PC-9 (cell line): Measurements from ENCODE around the gene GSTM1. TPM values are rescaled to one million over a fixed set of nuclear protein-coding genes. Genes with fewer than 3 reads are reported as not detected.

ENCODE experiments used
- BruUV-seq: library from RNA; stranded (reverse); fragments of 400-500 nt; replicated peaks from 2 replicates; lab custom pipeline; 2021; lab: Mats Ljungman, UMichigan
- CTCF ChIA-PET: fragments of 300-600 bp; sonication (Branson Sonifier 250); formaldehyde crosslinking; loops from one replicate; lab custom pipeline; 2022; ENCODE audit warnings: antibody characterized with exemption; lab: Charles Lee
- POLR2A ChIA-PET: fragments of 300-600 bp; sonication (Branson Sonifier 250); formaldehyde crosslinking; loops from one replicate; lab custom pipeline; 2022; ENCODE audit warnings: antibody characterized with exemption; ENCODE audit not compliant: unreplicated experiment; lab: Charles Lee
- DNase-seq, 2 experiments: peaks; one replicate each; pipeline versions ENCODE4 v3.0.0 to v3.0.0-alpha.2; 2015 to 2022; ENCODE audit warnings: mixed read lengths in 1 of 2
- H2AFZ ChIP-seq: fragments of 200-600 bp; sonication (generic); 2 replicates; pipeline ENCODE4 v1.8.1; 2017; ENCODE audit warnings: antibody characterized with exemption
- H3F3A ChIP-seq: fragments of 200-600 bp; sonication (generic); 2 replicates; pipeline ENCODE4 v1.8.1; 2017; ENCODE audit warnings: antibody characterized with exemption, mild to moderate bottlenecking, low read depth; ENCODE audit not compliant: insufficient read depth
- H3K27ac ChIP-seq: fragments of 200-600 bp; sonication (generic); 2 replicates; pipeline ENCODE4 v1.6.1; 2016; ENCODE audit warnings: mixed run types
- H3K27me3 ChIP-seq: fragments of 200-600 bp; sonication (generic); 2 replicates; pipeline ENCODE4 v1.6.1; 2016; ENCODE audit warnings: low read depth, mixed run types; ENCODE audit not compliant: insufficient read depth
- H3K36me3 ChIP-seq: fragments of 200-600 bp; sonication (generic); 2 replicates; pipeline ENCODE4 v1.6.1; 2016; ENCODE audit warnings: low read depth, mixed run types
- H3K4me1 ChIP-seq: fragments of 200-600 bp; sonication (generic); replicated peaks from 2 replicates; pipeline ENCODE4 v1.6.1; 2016; ENCODE audit warnings: mixed run types; ENCODE audit not compliant: insufficient read depth
- H3K4me2 ChIP-seq: fragments of 200-600 bp; sonication (generic); 2 replicates; pipeline ENCODE4 v1.6.1; 2017; ENCODE audit warnings: mixed run types
- H3K4me3 ChIP-seq: fragments of 200-600 bp; sonication (generic); 2 replicates; pipeline ENCODE4 v1.6.1; 2016; ENCODE audit warnings: mixed run types
- H3K79me2 ChIP-seq: fragments of 200-600 bp; sonication (generic); 2 replicates; pipeline ENCODE4 v1.6.1; 2017; ENCODE audit warnings: low read depth, mixed run types
- H3K9me2 ChIP-seq: fragments of 200-600 bp; sonication (generic); 2 replicates; pipeline ENCODE4 v1.8.1; 2017; ENCODE audit warnings: mild to moderate bottlenecking; ENCODE audit not compliant: insufficient read depth
- H3K9me3 ChIP-seq: fragments of 200-600 bp; sonication (generic); 2 replicates; pipeline ENCODE4 v1.8.1; 2016; ENCODE audit warnings: low read depth; ENCODE audit not compliant: insufficient read depth
- H4K20me1 ChIP-seq: fragments of 200-600 bp; sonication (generic); 2 replicates; pipeline ENCODE4 v1.8.1; 2017; ENCODE audit not compliant: insufficient read depth
- EZH2 ChIP-seq: fragments of 200-600 bp; sonication (generic); IDR thresholded peaks from 2 replicates; pipeline ENCODE4 v1.8.0; 2017; ENCODE audit warnings: antibody characterized with exemption, low read depth
- intact Hi-C: fragments of 100-400 bp; cut with micrococcal nuclease; formaldehyde crosslinking; loops from one replicate; pipeline ENCODE4 v1.10.0; 2022; ENCODE audit not compliant: unreplicated experiment
- total RNA-seq: library from RNA; stranded (reverse); gene quantifications from 2 replicates; pipeline ENCODE4 v1.2.3, GENCODE V29; 2021
- TF ChIP-seq, protein P1 (sequence below): fragments of 200-600 bp; sonication (generic); conservative IDR thresholded peaks from 2 replicates; pipeline ENCODE4 v1.6.1; 2017; ENCODE audit warnings: mixed run types, antibody characterized with exemption, mild to moderate bottlenecking, moderate library complexity

Gene GSTM1
- total RNA-seq, 1 experiment from 2014 or later, result not detected

DNA sequence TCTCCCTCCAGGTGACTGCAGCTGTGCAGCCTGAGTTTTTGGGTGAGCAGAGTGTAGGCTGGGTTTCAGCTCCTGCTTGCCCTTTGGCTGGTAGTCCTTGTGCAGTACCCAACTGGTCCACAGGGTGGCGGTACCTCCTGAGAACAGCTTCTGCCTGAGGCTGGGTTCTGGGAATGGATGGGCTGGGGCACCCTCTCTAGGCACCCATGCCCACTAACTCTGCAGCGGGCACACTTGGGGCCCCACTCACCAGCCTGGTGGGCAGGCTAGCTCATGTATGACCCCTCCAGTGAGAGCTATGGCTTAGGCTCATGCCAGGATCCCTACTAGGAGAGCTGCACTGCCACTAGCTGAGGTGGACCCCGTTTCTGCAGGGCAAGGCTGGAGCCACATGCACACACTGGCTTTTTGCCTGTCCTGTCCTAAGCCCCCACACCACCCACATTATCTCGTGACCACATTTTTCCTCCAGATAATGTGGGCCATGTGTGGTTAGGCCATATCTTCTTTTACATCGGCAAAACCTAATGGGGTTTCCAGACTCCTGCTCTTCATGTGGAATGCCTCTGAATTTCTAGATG, 47.2 kb upstream of the GSTM1 start:
- H3K27ac ChIP-seq, result no peak overlapping the region
- peaks cover 27% of the 10 kb centered on the region for H3K4me1 ChIP-seq
- CTCF ChIA-PET, result interaction anchor here (0.5 to 3.9 kb wide), 11 partner anchors 11 to 702 kb away, joined by 3 to 48 read pairs (median 5); partner anchors contain the start of genes AHCYL1 and GNAI3
- no peaks in the 10 kb centered on the region for H3K79me2 ChIP-seq
- no peak overlapping the region for H3K4me2 ChIP-seq
- DNase-seq, result peak; percentile 65 to 79
- intact Hi-C loops, result loop anchor here (5.0 kb wide), 1 partner anchor 372 kb away; no protein-coding TSS in a partner anchor
- H3K9me2 ChIP-seq, result no peaks in the 10 kb centered on the region
- H3K4me3 ChIP-seq, result no peak overlapping the region
- no peaks in the 10 kb centered on the region for H4K20me1 ChIP-seq
- no peaks in the 10 kb centered on the region for H3K9me3 ChIP-seq
- POLR2A ChIA-PET, result interaction anchor here (0.5 to 0.6 kb wide), 2 partner anchors 16 to 241 kb away, joined by 3 read pairs; partner anchors contain the start of gene GSTM4
- no peak overlapping the region for H2AFZ ChIP-seq
- peaks cover 9% of the 10 kb centered on the region; the same call in 1 of the 2 replicates for H3F3A ChIP-seq
- TF ChIP-seq EZH2, result no peak
- TF ChIP-seq, protein P1, sequence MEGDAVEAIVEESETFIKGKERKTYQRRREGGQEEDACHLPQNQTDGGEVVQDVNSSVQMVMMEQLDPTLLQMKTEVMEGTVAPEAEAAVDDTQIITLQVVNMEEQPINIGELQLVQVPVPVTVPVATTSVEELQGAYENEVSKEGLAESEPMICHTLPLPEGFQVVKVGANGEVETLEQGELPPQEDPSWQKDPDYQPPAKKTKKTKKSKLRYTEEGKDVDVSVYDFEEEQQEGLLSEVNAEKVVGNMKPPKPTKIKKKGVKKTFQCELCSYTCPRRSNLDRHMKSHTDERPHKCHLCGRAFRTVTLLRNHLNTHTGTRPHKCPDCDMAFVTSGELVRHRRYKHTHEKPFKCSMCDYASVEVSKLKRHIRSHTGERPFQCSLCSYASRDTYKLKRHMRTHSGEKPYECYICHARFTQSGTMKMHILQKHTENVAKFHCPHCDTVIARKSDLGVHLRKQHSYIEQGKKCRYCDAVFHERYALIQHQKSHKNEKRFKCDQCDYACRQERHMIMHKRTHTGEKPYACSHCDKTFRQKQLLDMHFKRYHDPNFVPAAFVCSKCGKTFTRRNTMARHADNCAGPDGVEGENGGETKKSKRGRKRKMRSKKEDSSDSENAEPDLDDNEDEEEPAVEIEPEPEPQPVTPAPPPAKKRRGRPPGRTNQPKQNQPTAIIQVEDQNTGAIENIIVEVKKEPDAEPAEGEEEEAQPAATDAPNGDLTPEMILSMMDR, result peak; percentile 100
- H3K36me3 ChIP-seq, result no peaks in the 10 kb centered on the region
- no peaks in the 10 kb centered on the region for H3K27me3 ChIP-seq
- BruUV-seq, result no TSS peak

DNA sequence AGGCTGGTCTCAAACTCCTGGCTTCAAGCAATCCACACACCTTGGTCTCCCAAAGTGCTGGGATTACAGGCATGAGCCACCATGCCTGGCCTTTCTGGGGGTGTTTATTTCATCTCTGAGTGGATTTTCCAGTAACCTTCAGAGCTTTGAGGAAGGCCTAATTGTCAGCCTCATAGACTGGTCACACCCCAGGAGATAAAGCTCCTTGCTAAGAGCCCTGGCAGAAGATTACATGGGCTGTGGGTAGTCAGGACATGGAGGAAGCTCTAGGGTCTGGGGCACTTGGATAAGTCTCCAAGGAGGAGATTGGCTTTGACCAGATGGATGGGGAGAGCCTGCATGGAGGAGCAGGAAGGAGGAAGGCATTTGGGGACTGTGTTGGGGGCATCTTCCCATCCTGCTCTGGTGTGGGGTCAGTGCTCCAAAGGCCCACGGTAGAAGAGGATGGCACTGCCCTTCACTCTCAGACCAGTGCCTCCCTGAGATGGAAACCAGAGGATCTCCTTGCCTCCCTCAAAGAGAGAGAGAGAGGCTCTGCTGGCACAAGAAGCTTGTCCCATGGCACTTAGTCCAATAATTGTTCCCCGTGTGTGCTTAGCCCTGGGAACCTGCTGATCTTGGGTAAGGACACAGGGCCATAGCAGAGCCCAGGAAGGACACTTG, 46.4 kb upstream of the GSTM1 start:
- H3K36me3 ChIP-seq, result no peaks in the 10 kb centered on the region
- POLR2A ChIA-PET, result no interaction called here
- intact Hi-C loops, result loop anchor here (5.0 kb wide), 1 partner anchor 371 kb away; no protein-coding TSS in a partner anchor

DNA sequence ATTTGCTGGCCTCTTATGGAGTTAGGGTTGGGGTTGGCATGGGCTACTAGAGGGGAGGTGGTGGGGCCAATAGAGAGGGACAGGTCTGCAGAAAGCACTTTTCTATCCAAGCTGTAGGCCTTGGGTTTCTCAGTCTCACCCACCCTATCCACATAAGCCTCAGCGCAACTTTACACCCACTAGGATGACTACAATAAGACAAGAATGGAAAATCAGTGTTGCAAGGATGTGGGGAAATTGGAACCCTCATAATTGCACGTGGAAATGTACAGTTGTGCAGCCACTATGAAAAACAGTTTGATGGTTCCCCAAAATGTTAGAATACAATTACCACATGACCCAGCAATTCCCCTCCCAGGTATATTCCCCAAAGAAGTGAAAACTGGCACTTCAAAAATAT, 45.8 kb upstream of the GSTM1 start:
- Histone ChIP-seq H2AFZ (no peak overlapping the region), H3K9me3 (no peaks in the 10 kb centered on the region), H3K27me3 (no peaks in the 10 kb centered on the region), H3F3A (no peaks in the 10 kb centered on the region), H3K27ac (no peak overlapping the region), H3K4me2 (no peak overlapping the region), H4K20me1 (no peaks in the 10 kb centered on the region), H3K4me3 (no peak overlapping the region), H3K36me3 (no peaks in the 10 kb centered on the region), H3K4me1 (peaks cover 12% of the 10 kb centered on the region), H3K79me2 (no peaks in the 10 kb centered on the region), H3K9me2 (no peaks in the 10 kb centered on the region)
- BruUV-seq, result no TSS peak
- ChIA-PET POLR2A (no interaction called here), CTCF (interaction anchor here (0.9 to 3.9 kb wide), 3 partner anchors 28 to 132 kb away, joined by 3 to 48 read pairs (median 22); no protein-coding TSS in a partner anchor)
- DNase-seq, result no peak
- intact Hi-C loops, result loop anchor here (2.0 to 5.0 kb wide), 4 partner anchors 95 to 370 kb away; partner anchors contain the start of gene AHCYL1
- TF ChIP-seq EZH2, result no peak
- TF ChIP-seq, protein P1, result no peak

More for the DNA sequence above, 46.4 kb upstream of the GSTM1 start:
- Histone ChIP-seq H3K4me1 (peaks cover 19% of the 10 kb centered on the region), H2AFZ (no peak overlapping the region), H3K4me3 (no peak overlapping the region), H3K79me2 (no peaks in the 10 kb centered on the region), H3K4me2 (no peak overlapping the region), H3K9me3 (no peaks in the 10 kb centered on the region), H3K27me3 (no peaks in the 10 kb centered on the region), H3K27ac (no peak overlapping the region), H3K9me2 (no peaks in the 10 kb centered on the region), H3F3A (peaks cover under 1% of the 10 kb centered on the region; the same call in 1 of the 2 replicates), H4K20me1 (no peaks in the 10 kb centered on the region)
- CTCF ChIA-PET, result interaction anchor here (0.6 to 3.9 kb wide), 8 partner anchors 10 to 343 kb away, joined by 3 to 48 read pairs (median 20); partner anchors contain the start of genes AHCYL1 and GNAI3
- no peak for TF ChIP-seq EZH2
- TF ChIP-seq, protein P1, result no peak
- no peak for DNase-seq
- BruUV-seq, result no TSS peak
